ENCODE data around the gene IL1F10.
"Not testable (repeated sequence)": the region's sequence is repeated elsewhere in the genome, so short reads cannot be mapped to it uniquely, and the experiment has no call there.

DNA sequence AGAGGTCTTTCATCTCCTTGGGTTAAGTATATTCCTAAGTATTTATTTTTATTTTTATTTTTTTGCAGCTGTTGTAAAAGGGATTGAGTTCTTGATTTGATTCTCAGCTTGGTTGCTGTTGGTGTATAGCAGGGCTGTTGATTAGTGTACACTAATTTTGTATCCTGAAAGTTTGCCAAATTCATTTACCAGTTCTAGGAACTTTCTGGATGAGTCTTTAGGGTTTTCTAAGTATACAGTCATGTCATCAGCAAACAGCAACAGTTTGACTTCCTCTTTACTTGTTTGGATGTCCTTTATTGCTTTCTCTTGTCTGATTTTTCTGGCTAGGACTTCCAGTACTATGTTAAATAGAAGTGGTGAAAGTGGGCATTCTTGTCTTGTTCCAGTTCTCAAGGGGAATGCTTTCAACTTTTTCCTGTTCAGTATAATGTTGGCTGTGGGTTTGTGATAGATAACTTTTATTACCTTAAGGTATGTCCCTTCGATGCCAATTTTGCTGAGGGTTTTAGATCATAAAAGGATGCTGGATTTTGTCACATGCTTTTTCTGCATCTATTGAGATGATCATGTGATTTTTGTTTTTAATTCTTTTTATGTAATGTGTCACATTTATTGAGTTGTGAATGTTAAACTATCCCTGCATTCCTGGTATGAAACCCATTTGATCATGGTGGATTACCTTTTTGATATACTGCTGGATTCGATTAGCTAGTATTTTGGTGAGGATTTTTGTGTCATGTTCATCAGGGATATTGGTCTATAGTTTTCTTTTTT lies 29.3 kb downstream of the IL1F10 start:
- TF ChIP-seq POLR2A (IDR thresholded peaks at IDR 0.05) = not testable (repeated sequence)
- TF ChIP-seq, protein P1, sequence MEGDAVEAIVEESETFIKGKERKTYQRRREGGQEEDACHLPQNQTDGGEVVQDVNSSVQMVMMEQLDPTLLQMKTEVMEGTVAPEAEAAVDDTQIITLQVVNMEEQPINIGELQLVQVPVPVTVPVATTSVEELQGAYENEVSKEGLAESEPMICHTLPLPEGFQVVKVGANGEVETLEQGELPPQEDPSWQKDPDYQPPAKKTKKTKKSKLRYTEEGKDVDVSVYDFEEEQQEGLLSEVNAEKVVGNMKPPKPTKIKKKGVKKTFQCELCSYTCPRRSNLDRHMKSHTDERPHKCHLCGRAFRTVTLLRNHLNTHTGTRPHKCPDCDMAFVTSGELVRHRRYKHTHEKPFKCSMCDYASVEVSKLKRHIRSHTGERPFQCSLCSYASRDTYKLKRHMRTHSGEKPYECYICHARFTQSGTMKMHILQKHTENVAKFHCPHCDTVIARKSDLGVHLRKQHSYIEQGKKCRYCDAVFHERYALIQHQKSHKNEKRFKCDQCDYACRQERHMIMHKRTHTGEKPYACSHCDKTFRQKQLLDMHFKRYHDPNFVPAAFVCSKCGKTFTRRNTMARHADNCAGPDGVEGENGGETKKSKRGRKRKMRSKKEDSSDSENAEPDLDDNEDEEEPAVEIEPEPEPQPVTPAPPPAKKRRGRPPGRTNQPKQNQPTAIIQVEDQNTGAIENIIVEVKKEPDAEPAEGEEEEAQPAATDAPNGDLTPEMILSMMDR (IDR thresholded peaks at IDR 0.05) = not testable (repeated sequence)

Data from esophagus squamous epithelium (tissue), 4 donors.